Stimulated activated CD8-positive, alpha-beta memory T cell treated with anti-CD3 and anti-CD28 coated beads, Interleukin-7, amount 100 ng/mL, for 48 hours (primary cell): Measurements from ENCODE around the gene CDS1.
"Not testable (repeated sequence)": the region's sequence is repeated elsewhere in the genome, so short reads cannot be mapped to it uniquely, and the experiment has no call there.

ENCODE experiments used
- DNase-seq, 2 donors: peaks; one replicate each; pipeline ENCODE4 v3.0.0-alpha.2; 2020; ENCODE audit warnings: low read depth in 1 of 2; ENCODE audit errors: extremely low read depth in 1 of 2

Gene CDS1

DNA sequence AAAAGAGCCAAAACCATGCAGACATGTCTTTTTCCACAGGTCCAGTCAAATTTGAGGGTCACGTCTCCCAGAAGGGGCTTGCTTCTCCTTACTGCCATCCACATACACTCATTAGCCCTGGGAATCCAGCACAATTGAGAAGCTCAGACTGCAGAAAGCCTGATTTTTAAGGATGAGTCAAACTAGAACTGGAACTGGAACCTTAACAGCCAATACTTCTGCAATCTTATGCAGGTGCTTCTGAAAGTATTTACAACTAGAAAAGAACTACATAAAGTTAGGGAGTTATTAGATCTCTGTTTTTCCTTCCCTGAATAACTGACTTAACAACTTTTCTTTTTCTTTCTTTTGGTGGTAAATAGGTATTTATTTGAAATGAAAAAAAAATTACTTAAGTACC, 86.3 kb downstream of the CDS1 start:
- no peak for DNase-seq

DNA sequence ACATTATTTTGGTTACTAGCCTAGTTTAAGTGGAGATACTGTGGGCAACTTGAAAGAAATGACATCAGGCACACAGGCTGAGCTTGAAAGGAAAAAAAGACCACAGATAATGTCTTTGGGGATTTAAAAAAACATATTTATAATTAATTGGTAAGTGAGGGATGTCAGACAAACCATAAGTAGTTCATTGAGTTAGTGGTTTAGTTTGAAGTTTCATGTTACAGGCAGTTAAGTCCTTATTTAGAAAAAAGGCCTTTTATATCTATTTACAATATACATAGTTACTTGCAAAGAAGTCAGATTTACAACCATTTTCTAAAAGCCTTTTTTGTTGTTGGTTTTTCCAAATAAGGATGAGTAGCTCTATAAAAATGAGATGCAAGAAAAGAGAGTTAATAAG, 89.2 kb downstream of the CDS1 start:
- no peak for DNase-seq

DNA sequence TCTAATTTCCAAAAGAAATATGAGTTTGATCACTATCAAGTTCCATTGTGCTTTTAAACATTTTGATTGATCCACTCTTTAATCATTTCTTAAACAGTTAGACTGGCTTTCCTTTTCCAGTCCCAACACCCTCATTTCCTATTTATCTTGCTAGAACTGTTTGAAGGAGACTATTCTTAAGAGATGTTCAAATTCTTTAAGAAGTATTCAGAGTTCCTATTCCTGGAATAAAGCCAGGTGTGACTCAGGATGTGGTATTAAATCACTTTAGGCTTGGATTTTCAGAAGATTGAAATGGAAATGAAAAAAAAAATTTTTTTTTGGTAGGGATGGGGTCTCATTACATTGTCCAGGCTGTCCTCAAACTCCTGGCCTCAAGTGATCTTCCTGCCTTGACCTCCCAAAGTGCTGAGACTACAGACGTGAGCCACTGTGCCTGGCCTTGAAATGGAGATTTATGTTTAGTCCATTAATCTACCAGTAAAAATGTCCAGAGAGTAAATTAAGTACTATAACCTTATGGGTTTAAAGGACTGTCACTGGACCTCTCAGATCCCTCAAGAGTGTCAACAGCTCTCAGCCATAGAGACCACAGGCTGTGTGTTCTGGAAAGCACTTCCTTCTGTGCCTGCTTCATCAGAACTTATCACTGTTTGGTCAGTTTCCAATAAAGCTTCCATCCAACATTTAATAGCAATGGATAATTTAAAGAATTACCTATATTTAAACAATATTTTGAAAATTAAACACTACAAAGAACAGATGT, 90.7 kb downstream of the CDS1 start:
- DNase-seq: no peak

DNA sequence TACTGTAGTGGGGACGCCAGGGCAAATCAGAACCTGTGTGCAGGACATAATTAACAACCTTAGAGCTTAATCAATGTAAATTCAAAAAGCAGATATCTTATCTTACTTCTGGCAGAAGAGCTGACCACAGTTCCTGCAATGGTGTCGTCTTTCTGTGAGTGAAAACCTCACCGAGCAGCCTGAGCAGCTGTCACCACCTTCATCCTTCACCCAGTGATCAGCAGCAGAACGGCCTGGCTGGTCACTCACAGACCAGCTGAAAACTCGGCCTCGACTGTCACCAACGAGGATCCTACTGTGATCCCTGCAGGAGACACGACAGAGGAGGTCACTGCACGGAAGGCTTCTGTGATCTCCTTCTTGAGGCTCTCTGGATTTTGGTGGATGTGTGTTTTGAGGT, 94.2 kb downstream of the CDS1 start:
- DNase-seq: no peak

DNA sequence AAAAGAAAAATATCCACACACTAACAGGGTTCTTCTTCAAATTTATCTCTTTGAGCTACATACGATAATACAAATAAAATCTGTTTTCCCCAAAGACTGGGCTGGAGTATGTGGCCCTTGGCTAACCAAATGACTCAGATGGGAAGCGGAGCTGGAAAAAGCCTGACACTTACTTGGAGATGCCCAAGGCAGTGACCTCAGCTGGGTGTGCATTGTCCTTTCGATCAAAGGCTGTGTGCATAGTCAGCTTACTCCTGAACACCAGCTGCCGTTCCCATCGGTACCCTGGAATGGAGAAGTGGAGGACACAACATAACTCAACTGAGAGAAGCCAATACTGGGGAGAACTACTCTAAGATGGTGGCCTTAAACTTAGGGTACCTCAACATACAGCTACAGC, 95.1 kb downstream of the CDS1 start:
- no peak for DNase-seq

DNA sequence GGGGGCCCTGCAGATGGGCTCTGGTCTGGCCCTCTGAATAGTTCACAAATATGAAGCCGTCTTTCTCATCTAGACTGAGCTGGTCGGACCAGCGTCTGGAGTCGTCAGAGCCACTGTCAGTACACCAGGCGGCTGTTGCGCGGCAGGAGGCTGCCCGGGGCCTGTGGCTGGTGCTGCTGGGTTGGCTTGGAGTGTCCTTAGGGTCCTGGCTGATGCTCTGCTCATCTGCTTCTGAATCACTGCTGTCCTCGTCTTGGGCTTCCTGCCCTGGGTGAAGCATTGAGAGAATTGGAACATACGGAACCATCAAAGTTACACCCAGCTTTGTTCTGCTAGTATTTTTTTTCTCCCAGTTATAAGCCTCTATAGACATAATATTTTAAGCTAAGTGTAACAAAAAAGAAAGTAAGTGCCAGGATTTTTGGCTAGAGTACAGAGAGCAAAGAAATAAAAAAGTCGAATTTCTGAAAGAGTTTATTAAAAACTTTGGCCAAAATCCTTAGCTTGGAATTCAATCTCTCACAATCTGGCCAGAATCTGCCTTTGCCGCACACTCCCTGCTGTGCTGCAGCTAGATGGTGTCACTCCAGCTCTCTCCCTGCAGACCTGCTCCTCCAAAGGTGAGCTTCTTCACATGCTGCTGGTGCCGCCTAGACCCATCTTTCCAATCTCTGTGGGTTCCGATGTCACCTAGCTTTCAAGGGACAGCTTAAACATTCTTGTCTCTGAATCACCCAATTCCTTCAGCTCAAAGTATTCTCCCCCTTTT, 96.2 kb downstream of the CDS1 start:
- no peak for DNase-seq

DNA sequence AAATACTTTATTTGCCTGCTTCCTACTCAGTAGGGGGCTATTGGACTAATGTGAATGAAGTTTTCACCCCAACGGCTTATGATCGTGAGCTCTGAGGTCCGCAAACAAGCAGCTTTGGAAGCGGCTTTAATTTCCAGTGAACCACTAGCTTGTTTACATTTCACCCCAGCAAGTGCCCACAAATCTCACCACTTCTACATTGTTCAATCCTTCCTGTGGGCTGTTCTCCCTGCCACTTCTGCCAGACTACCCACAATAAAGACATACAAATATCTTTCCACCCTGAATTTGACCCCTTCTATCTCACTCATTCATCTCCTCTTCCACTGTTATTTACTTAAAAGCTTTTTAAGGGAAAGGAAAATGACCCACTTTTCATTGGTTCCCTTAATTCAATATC, 98.0 kb downstream of the CDS1 start:
- DNase-seq: no peak

DNA sequence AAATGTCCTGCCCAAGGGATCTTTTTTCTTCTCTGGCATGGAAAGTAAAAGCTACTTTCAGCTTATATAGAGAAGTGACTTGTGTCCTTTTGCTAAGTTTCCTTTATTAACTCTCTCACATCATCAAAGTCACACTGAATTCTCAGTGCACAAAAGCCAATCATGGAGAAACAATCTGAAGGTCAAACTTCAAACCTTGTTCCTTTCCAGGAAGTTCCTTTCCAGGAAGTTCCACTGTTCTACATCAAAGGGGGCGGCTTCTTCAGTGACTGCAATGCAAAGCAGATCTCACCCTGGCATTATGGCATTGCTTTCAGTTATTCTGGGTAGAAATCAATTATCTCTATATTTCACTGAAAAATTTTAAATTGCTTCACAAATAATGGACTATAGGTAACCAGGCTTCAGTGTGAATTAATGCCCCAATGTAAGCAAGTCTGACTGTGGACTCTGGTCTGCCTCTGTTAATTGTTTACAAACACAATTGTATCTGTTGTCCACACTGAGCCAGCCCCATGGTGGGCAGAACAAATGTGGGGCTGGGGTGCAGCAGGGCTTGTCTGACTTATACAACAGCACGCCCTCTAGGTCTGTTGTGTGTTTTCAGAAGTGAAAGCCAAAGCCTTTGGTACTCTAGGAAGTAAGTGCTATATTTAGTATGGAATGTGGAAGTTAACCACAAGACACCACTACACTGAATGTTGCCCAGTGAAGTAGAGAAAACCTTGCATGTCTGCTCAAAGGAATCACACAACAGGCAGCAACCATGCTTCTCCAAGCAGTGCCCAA, 98.8 kb downstream of the CDS1 start:
- no peak for DNase-seq

DNA sequence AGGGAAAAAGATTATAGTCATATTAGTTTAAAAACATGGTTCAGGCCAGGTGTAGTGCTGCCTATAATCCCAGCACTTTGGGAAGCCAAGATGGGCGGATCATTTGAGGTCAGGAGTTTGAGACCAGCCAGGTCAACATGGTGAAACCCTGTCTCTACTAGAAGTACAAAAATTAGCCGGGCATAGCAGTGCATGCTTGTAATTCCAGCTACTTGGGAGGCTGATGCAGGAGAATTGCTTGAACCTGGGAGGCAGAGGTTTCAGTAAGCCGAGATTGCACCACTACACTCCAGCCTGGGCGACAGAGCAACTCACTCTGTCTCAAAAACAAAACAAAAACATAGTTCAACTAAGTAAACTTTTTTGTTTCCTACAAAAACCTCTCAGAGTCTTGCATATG, 99.7 kb downstream of the CDS1 start:
- not testable (repeated sequence) for DNase-seq

DNA sequence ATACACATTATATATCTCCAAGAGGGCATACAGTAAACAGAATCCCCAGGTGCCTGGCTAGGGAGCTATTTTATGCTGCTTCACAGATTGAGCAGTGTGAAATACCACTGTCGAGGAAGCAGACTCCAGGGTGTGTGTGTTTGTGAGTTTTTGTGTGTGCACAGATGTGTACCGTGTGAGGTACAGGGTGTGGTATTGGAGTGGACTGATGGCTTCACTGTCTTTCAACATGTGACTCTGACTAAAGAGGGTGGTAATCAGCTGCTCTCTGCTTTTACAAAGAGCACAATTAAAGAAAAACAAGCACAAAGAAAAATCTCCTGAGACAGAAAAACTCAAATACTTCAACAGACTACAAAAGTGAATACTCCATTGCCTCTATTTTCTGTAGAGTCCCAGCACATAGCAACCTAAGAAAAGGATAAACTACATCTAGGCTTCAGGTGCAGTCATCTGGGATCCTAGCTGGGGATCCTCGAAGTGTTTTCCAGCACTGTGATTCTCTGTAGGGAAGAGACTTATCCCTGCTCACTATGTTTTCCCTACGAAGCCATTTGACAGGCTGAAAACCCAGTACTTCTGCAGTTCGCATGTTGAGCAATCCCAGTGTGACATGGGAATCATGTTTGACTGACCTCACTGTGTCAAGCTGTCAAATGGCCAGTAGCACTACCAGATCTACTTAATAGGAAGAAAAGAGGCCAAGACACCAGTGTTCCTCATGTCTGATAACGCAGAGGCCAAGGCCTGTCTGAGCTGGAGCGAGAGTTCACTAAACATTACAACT, 100.3 kb downstream of the CDS1 start:
- DNase-seq: no peak

DNA sequence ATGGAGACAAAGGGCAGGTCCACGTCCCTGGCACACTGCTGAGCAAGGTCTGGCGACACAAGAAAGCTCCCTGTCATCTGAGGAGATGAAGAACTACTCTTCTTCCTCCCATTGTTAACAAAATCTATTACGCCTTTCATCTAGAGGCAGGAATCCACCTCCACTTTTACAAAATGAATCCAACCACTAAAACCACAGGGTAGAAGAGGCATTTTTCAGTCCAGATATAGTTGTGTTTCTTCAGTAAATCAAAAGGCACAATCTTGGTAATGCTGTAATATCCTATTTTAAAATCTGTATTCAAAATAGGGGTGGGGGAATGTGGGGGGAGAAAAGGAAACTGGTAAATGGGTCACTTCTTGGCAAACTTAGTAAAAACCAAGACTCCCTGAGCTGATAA, 101.4 kb downstream of the CDS1 start:
- no peak for DNase-seq

DNA sequence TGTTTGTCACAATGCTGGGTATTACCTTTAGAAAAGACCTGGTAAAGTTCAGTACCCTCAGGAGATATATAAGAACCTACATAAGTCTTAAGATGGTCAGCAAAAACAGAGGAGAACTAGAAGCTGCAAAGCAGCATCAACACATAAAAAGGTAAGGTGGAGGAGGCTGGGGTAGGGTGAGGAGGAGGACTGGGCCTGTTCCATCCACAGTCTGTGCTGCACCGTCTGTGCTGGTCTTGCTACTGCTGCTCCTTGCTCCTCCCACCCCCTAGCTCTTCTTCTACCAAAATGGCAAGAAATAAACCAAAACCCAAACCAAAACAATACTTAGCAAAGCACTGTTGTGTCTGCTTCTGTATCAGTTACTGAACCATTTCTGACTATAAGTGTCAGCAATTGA, 102.2 kb downstream of the CDS1 start:
- DNase-seq: no peak

DNA sequence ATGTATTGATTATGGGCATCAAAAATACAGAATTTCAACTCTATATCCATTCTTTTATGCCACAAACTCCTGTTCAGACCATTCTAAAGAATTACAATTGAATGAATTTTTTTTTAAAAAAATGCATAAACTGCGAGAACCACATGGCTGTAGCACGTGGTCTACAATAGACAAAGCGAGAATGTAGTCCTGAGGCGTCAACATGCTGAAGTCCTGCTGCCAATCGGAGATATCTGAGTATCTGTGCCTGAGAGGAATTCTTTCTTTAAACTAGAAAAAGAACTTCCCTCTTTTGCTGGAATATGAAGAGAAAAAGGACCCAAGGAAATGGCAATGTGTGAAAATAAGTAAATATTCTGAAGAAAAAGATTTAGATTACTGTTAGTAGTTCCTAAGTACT, 105.7 kb downstream of the CDS1 start:
- DNase-seq: no peak

DNA sequence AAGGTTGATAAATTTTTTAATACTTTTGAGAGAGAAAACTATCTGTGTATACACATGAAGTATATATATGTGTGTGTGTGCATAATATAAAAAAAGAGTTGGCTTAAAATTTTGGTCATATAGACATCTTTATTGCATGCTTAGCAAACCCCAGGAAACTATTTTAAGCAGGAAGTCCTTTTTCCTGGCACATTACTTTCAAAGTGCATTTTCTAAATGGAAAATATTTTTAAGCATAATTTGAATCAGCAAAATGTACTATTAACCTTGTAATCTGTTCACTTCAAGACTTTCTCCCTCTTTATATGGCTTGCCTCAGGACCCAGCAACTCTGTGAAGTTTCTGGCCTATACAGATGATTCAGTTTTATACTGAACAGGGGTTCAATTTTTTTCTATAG, 106.3 kb downstream of the CDS1 start:
- DNase-seq: no peak

DNA sequence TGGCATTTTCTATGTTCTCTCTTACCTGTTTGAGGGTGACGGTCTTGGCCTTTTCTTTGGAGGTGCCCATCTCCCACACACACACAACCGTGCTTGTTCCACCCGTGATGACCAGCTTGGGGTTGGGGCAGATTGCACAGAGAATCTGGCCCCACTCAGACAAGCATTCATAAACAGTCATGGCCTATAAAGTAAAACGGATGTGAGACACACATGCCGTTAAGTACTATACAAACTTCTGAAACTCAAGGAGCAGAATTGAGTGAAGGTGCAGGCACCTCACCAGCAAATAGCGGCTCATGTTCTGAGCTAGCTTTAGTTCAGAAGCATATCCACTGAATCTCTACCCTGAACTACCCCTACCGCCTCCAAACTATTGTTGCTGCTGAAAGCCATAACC, 107.6 kb downstream of the CDS1 start:
- DNase-seq: no peak

DNA sequence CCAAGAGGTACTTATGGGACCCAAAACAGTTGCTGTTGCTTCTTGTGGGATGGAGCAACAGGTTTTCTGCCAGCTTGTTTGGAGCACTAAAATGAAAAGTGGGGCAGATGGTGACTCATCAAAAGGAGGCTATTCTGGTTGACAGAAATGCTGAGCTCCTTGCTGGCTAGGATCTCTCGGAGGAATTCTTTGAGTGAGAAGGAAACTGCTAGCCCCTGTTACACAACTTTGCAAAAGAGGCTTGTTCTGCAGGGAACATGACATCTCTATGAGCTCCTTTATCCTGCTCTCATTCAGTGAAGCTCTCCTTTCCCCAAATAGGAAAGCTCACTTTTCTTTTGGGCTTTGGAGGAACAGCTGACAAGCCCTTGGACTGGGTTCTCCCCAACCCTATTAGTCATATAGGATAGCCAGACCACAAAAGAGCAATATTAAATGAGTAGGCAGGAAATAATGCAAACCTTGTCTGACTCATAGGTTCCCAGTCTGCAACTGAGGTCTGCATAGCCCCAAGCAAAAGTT, 108.3 kb downstream of the CDS1 start:
- no peak for DNase-seq

DNA sequence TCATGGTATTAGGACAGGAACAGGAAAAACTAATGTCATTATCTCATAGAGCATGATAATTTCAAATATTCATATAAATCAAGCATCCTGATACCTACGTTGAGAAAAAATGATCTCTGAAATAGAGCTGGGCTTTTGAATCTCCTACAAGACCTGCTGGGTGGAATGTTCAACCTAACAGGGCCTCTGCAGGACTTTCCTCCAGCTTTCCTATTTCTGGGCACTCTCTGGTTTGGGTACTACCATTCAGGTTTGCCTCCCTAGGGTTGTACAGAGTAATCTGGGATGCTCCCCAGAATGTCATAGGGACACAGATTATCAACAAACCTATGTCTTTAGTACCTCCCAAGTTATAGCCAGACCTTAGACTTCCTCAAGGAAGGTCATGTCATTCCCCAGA, 108.9 kb downstream of the CDS1 start:
- no peak for DNase-seq

DNA sequence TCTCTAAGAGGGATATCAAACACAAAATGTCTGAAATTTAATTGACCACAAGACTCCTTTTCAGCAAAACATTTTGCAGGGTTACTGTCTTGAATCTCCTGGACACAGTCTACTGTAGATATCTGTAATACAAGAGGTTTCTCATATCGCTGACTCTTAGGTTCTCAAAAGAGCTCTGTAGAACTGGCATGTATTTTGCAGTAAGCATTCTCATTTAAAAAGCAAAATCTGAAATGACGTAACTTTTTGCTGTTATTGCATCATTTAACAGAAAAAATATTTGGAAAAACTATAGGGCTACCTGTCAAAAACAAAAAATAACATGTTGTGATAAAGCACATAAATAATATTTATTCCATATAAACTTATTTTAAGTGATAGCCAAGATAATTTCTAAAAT, 114.2 kb downstream of the CDS1 start:
- DNase-seq: no peak

DNA sequence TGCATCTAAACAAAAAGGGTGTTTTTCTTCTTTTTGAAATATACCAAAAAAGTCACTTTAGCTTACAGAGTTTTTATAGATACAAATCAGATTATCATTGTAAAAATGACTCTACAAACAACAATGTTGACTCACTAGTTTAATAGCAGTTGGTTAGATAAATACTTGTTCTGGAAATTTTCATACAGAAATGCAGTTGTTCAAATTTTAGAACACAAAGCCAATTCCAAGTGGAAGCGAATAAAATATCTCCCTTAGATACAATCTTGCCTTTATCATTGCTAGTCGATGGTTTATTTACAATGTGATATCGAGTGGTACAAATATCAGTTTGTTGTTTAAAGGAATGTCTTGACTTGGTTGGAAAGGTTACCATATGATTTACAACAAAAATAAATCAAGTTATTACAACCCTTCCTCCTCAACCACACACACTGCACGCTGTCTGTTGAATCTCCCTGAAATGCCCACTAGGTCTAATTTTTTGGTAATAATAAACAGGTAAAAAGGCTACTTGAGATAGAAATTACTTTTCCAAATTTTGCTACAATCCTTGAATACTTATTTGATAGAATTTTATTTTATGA, 114.8 kb downstream of the CDS1 start:
- DNase-seq: no peak

DNA sequence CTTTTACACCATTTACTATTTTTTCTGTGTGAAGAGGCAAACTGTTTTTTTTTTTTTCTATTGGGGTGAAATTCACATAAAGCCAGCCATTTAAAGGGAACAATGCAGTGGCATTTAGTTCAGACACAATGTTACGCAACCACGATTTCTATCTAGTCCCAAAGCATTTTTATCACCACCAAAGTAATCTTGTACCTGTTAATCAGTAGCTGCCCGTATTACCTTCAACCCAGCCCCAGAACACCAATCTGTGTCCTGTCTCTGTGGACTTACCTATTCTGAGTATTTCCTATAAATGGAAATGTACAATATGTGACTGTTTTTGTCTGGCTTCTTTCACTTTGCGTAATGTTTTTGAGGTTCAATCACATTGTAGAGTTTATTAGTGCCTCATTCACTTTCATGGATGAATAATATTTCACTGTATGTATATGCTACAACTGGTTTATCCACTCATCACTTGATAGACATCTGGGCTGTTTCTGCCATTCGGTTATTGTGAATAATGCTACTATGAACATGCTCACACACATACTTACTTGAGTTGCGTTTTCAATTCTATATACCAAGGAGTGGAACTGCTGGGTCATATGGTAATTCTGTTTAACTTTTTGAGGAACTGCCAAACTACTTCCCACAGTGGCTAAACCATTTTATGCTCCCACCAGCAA, 116.2 kb downstream of the CDS1 start:
- no peak for DNase-seq
